Measurements from ENCODE around the gene CDKAL1. TPM values are rescaled to one million over a fixed set of nuclear protein-coding genes. Genes with fewer than 3 reads are reported as not detected.

Gene CDKAL1
- total and polyA plus RNA-seq, 9 of the 15 experiments (the other 6 are each of a cell fraction or from before 2014, with no cell fraction given) = 11.2 to 36.3 (median 20.1) TPM

- BruUV-seq (replicated peaks) = no TSS peak
- Histone ChIP-seq H3K36me3 (ENCODE audit: control insufficient read depth, insufficient read depth, low read length) (no peaks in the 10 kb centered on the region), H3K27me3 (ENCODE audit: control insufficient read depth in 2 of 2, insufficient read depth in 2 of 2, low read length in 2 of 2) (no peaks in the 10 kb centered on the region), H3K4me1 (replicated peaks in 1 of 2; ENCODE audit: control insufficient read depth in 2 of 2, insufficient read depth in 2 of 2, low read length in 2 of 2) (peaks cover 0 to 13% of the 10 kb centered on the region in 2 experiments; a peak in 3 of 5 replicates), H3K79me2 (ENCODE audit: control insufficient read depth, insufficient read depth, low read length) (peaks cover 2% of the 10 kb centered on the region; the same call in 2 of the 3 replicates), H3K9me3 (replicated peaks; ENCODE audit: control insufficient read depth, insufficient read depth, low read depth, low read length) (no peaks in the 10 kb centered on the region), H3K4me3 (no peak overlapping the region), H3K9me1 (ENCODE audit: control insufficient read depth, insufficient read depth, low read length) (no peaks in the 10 kb centered on the region), H4K20me1 (replicated peaks; ENCODE audit: control insufficient read depth, insufficient read depth, low read length) (no peaks in the 10 kb centered on the region), H3K4me2 (ENCODE audit: insufficient read depth, low read length) (no peak overlapping the region), H3K27ac (ENCODE audit: extremely low read depth, low read depth, low read length) (no peak overlapping the region), H2AFZ (ENCODE audit: low read depth, low read length) (no peak overlapping the region), H3K9ac (ENCODE audit: insufficient read depth in 1 of 2, low read depth in 2 of 2, low read length in 2 of 2) (no peak overlapping the region)
- TF ChIP-seq MAFF (IDR thresholded peaks at IDR 0.05; ENCODE audit: low read length) (no peak), ZNF717 (CRISPR knock-in tag; IDR thresholded peaks at IDR 0.05) (no peak), KDM2B (CRISPR knock-in tag; IDR thresholded peaks at IDR 0.05) (no peak), CBX1 (IDR thresholded peaks at IDR 0.05; ENCODE audit: low read depth) (no peak), PRPF4 (IDR thresholded peaks at IDR 0.05; ENCODE audit: insufficient read depth, low read depth, low read length, poor library complexity, severe bottlenecking) (no peak)
- 30% methylated on average over 2 of the region's 2 CpGs for WGBS (ENCODE audit: insufficient coverage, low coverage, missing lambda C conversion rate)
- in situ Hi-C loops (cut with MboI) (no loop called here), intact Hi-C loops (cut with micrococcal nuclease) (no loop called here)
- CTCF ChIA-PET (ENCODE audit: low intra/inter-chr PET ratio) = no interaction called here
- POLR2A ChIA-PET = interaction anchor here (0.6 kb wide), 1 partner anchor 9 kb away, joined by 3 read pairs; no protein-coding TSS in a partner anchor
- FAIRE-seq (no peak), DNase-seq (ENCODE audit: extremely low read depth in 1 of 4, low spot score in 3 of 4) (no peak), ATAC-seq (no peak)
Measured at GRCh38 chr6:20709451-20709850, 175.2 kb downstream of the CDKAL1 start.

- Histone ChIP-seq H3K9me1 (ENCODE audit: control insufficient read depth, insufficient read depth, low read length) (no peaks in the 10 kb centered on the region), H3K9me3 (replicated peaks; ENCODE audit: control insufficient read depth, insufficient read depth, low read depth, low read length) (no peaks in the 10 kb centered on the region), H3K36me3 (ENCODE audit: control insufficient read depth, insufficient read depth, low read length) (no peaks in the 10 kb centered on the region), H2AFZ (ENCODE audit: low read depth, low read length) (no peak overlapping the region), H3K27ac (ENCODE audit: extremely low read depth, low read depth, low read length) (no peak overlapping the region), H3K4me2 (ENCODE audit: insufficient read depth, low read length) (no peak overlapping the region), H3K9ac (ENCODE audit: insufficient read depth in 1 of 2, low read depth in 2 of 2, low read length in 2 of 2) (no peak overlapping the region), H3K4me1 (replicated peaks in 1 of 2; ENCODE audit: control insufficient read depth in 2 of 2, insufficient read depth in 2 of 2, low read length in 2 of 2) (peaks cover 0 to 13% of the 10 kb centered on the region in 2 experiments; a peak in 3 of 5 replicates), H3K4me3 (no peak overlapping the region), H4K20me1 (replicated peaks; ENCODE audit: control insufficient read depth, insufficient read depth, low read length) (no peaks in the 10 kb centered on the region), H3K27me3 (ENCODE audit: control insufficient read depth in 2 of 2, insufficient read depth in 2 of 2, low read length in 2 of 2) (no peaks in the 10 kb centered on the region), H3K79me2 (ENCODE audit: control insufficient read depth, insufficient read depth, low read length) (no peaks in the 10 kb centered on the region; the same call in 2 of the 3 replicates)
- TF ChIP-seq RREB1 (CRISPR knock-in tag; IDR thresholded peaks at IDR 0.05) (no peak), MEIS2 (IDR thresholded peaks at IDR 0.05; ENCODE audit: partially characterized antibody) (peak; percentile 28)
- FAIRE-seq (no peak), ATAC-seq (no peak), DNase-seq (ENCODE audit: extremely low read depth in 1 of 4, low spot score in 3 of 4) (no peak)
- POLR2A ChIA-PET = interaction anchor here (0.6 kb wide), 1 partner anchor 10 kb away, joined by 3 read pairs; no protein-coding TSS in a partner anchor
- no TSS peak for BruUV-seq (replicated peaks)
- WGBS (ENCODE audit: insufficient coverage, low coverage, missing lambda C conversion rate) = 84% methylated on average over 2 of the region's 2 CpGs
- intact Hi-C loops (cut with micrococcal nuclease) = no loop called here
- in situ Hi-C loops (cut with MboI) = no loop called here
- CTCF ChIA-PET (ENCODE audit: low intra/inter-chr PET ratio) = no interaction called here
Measured at GRCh38 chr6:20710341-20710740, 176.1 kb downstream of the CDKAL1 start.

All from K562 (cell line).